WERI-Rb-1 (cell line): ENCODE data around the gene ADIPOR2.
A peak's percentile ranks its signal among the peaks of the same experiment; 100 is the strongest.
"Not testable (repeated sequence)": the region's sequence is repeated elsewhere in the genome, so short reads cannot be mapped to it uniquely, and the experiment has no call there.

Experiments used
- DNase-seq: peaks from one replicate; pipeline ENCODE4 v3.0.0-alpha.2; 2020
- H3K27ac ChIP-seq: fragments of 250-450 bp; sonication (Bioruptor Pico); 2 replicates; pipeline ENCODE4 v1.5.1; 2020; ENCODE audit warnings: mild to moderate bottlenecking, moderate library complexity
- H3K27me3 ChIP-seq: fragments of 250-450 bp; sonication (Bioruptor Pico); 2 replicates; pipeline ENCODE4 v1.5.1; 2021; ENCODE audit warnings: mild to moderate bottlenecking, low read depth, moderate library complexity; ENCODE audit not compliant: insufficient read depth, severe bottlenecking
- H3K36me3 ChIP-seq: fragments of 250-450 bp; sonication (Bioruptor Pico); 2 replicates; pipeline ENCODE4 v1.5.1; 2020; ENCODE audit warnings: mild to moderate bottlenecking, moderate library complexity
- H3K4me3 ChIP-seq: 2 replicates; pipeline ENCODE4 v1.5.1; 2011; ENCODE audit warnings: low read depth, mild to moderate bottlenecking, control low read depth, low read length
- H3K9me3 ChIP-seq: fragments of 250-450 bp; sonication (Bioruptor Pico); 2 replicates; pipeline ENCODE4 v1.5.1; 2021; ENCODE audit warnings: mild to moderate bottlenecking, moderate library complexity; ENCODE audit not compliant: severe bottlenecking
- TF ChIP-seq, protein P1 (sequence below): IDR thresholded peaks from 2 replicates; pipeline ENCODE4 v1.5.1; 2011; ENCODE audit warnings: low read depth, mild to moderate bottlenecking, control low read depth, inconsistent platforms, low read length

Gene ADIPOR2

DNA sequence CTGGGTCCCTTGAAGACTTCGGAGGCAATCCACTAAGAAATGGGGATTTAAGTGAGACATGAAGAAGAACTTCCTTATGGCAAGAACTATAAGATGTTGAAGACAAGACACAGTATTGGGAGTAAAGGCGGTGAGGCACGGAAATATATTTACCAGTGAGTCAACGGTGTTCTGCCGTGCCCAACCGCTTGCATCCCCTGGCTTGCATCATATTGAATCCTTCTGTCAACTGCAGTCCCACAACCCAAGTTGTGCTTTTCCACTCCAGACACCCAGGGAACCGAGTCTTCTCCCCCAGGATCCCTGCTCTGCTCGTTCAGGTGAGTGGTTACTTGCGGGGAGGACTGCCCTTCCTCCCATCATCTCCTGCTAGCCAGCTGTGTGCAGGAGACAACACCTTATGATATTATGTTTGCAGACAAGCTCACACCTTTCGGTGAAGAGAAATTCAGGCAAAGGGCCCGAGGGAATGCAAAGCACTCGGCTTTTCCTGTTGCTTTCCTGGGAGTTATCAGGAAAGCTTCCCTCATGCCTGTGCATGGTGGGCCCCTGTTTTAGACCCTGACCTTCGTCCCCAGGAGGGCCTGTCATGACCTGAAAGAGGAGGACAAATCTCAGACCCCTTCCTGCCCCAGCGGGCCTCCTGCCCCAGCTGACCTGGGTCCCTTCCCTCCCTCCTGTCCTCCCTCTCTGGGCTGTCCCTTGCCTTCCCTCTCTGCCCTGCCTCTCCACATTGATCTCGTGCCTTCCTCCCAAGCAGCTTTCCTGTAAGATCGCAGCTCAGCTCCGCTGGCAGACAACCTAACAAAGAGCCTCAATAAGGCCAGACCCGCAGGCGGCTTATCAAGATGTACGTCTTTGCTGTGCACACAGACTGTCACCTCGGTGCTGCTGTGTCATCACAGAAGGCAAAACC, 125.2 kb downstream of the ADIPOR2 start:
- no peak overlapping the region for H3K4me3 ChIP-seq
- peak; percentile 34 for DNase-seq
- H3K9me3 ChIP-seq, result no peaks in the 10 kb centered on the region
- TF ChIP-seq, protein P1, sequence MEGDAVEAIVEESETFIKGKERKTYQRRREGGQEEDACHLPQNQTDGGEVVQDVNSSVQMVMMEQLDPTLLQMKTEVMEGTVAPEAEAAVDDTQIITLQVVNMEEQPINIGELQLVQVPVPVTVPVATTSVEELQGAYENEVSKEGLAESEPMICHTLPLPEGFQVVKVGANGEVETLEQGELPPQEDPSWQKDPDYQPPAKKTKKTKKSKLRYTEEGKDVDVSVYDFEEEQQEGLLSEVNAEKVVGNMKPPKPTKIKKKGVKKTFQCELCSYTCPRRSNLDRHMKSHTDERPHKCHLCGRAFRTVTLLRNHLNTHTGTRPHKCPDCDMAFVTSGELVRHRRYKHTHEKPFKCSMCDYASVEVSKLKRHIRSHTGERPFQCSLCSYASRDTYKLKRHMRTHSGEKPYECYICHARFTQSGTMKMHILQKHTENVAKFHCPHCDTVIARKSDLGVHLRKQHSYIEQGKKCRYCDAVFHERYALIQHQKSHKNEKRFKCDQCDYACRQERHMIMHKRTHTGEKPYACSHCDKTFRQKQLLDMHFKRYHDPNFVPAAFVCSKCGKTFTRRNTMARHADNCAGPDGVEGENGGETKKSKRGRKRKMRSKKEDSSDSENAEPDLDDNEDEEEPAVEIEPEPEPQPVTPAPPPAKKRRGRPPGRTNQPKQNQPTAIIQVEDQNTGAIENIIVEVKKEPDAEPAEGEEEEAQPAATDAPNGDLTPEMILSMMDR, result no peak
- no peaks in the 10 kb centered on the region for H3K36me3 ChIP-seq
- no peaks in the 10 kb centered on the region for H3K27me3 ChIP-seq
- no peak overlapping the region for H3K27ac ChIP-seq

DNA sequence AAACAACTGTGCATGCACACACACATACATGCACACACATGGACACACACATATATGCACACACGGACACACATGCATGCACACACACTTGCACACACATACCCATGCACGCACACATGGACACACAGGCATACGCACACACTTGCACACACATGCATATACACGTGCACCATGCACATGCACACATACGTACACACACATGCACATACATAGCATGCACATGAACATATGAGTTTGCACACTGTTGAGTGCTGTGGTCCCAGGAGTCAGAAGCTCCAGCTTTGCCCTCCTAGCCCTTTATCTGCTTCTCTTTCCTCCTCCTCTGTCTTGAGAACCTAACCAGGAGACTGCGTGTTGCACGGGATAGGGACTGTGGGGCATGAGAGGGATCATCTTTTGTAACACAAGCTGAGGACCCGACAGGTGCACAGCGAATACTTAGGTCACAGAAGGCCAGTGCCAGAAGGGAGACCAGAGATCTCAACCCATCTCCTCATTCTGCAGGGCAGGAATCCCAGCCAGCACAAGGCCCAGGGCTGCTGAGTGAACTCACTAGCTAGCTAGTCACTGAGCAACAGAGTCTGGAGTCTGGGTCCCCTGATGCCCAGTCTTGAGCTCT, 126.0 kb downstream of the ADIPOR2 start:
- DNase-seq, result no peak
- Histone ChIP-seq H3K36me3 (no peaks in the 10 kb centered on the region), H3K4me3 (no peak overlapping the region), H3K27ac (no peak overlapping the region), H3K9me3 (no peaks in the 10 kb centered on the region), H3K27me3 (no peaks in the 10 kb centered on the region)
- TF ChIP-seq, protein P1, result no peak

DNA sequence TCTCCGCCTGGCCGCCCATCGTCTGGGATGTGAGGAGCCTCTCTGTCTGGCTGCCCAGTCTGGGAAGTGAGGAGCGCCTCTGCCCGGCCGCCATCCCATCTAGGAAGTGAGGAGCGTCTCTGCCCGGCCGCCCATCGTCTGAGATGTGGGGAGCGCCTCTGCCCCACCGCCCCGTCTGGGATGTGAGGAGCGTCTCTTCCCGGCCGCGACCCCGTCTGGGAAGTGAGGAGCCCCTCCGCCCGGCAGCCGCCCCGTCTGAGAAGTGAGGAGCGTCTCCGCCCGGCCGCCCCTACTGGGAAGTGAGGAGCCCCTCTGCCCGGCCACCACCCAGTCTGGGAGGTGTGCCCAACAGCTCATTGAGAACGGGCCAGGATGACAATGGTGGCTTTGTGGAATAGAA, 127.1 kb downstream of the ADIPOR2 start:
- H3K36me3 ChIP-seq, H3K4me3 ChIP-seq, H3K9me3 ChIP-seq, H3K27me3 ChIP-seq, DNase-seq, H3K27ac ChIP-seq: not testable (repeated sequence)

DNA sequence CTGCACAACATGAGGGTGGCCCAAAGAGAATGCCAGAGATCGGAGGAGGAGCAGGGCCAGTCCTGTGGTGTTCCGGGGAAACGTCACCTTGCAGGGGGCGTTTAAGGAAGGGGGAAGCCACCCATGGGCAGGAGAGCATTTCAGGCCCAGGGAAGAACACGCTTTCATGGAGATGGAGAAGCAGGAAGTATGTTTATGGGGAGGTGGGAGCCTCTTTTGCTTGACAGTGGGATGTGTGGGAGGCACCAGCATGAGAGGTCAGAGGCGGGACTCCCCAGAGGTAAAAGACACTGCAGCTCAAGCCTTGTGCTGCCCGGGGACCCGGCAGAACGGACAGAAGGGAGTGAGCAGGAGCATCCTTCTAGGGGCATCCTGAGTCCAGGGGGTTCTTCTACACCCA, 128.2 kb downstream of the ADIPOR2 start:
- Histone ChIP-seq H3K36me3 (no peaks in the 10 kb centered on the region), H3K4me3 (no peak overlapping the region), H3K27ac (no peak overlapping the region), H3K9me3 (no peaks in the 10 kb centered on the region), H3K27me3 (no peaks in the 10 kb centered on the region)
- TF ChIP-seq, protein P1, result no peak
- no peak for DNase-seq

DNA sequence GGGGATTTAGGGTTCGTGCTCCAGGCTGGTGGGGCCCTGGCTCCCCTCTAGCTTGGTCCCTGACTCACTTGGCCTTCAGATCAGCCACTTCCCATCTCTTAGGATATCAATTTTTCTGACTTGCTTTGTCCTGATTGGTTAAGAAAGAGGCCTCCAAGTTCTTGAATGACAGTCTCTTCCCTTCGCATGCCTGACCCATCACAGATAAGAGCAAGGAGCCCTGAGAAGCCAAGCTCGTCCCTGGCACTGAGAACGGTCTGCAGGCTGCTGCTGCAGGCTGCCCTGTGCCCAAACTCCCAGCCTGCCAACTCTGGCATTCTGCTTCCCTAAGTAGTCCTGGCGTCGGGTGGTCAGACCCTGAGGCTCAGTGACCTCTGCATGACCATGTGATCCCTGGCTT, 128.7 kb downstream of the ADIPOR2 start:
- Histone ChIP-seq H3K36me3 (no peaks in the 10 kb centered on the region), H3K27ac (no peak overlapping the region), H3K27me3 (no peaks in the 10 kb centered on the region), H3K4me3 (no peak overlapping the region), H3K9me3 (no peaks in the 10 kb centered on the region)
- DNase-seq, result no peak
- TF ChIP-seq, protein P1, result no peak

DNA sequence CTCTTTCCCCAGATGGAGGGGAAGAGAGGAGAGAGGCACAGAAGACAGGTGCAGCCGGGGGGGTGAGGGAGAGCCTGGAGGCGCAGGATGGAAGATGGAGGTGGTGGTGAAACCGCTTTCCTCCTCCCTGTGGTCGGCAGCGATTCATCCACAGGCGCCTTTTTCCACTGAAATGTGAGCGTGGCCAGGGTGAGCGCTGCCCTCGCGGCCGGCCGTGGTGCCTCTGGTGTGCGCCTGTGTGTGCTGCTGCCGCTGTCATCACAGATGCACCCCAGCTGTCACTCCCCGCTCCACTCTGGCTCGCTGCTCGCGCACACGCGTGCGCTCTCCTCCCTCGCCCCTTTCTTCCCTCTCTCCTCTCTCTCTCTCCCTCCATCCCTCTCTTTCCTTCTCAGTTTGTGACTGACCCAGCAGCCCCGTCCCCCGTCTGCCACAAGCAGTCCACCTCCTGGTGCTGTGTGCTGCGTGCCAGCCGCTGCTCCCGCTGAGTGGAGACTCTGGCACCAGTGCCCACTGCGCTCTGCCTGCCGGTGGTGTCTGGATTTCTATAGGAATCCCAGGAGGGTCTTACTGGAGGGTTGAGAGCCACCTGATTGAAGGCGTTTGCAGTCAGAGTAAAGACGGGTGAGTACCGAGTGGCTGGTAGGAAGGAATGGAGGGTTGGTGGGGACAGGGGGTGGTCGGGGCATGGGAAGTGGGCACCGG, 129.5 kb downstream of the ADIPOR2 start, which contains the start of gene LRTM2:
TSS of gene LRTM2 (plus strand) at position 375 of the 705 bp plus-strand sequence. CDS start 7,584 bp downstream, outside the sequence.
- Histone ChIP-seq H3K36me3 (no peaks in the 10 kb centered on the region), H3K9me3 (no peaks in the 10 kb centered on the region), H3K27ac (no peak within 1 kb of the TSS), H3K27me3 (no peaks in the 10 kb centered on the region), H3K4me3 (no peak within 1 kb of the TSS)
- TF ChIP-seq, protein P1, result no peak
- DNase-seq, result no peak
